ENCODE results near the gene ATG14.

GRCh38 chr14:55372825-55373224, 38.8 kb downstream of the ATG14 start:
- TF ChIP-seq EZH2phosphoT487 (IDR thresholded peaks at IDR 0.05; ENCODE audit: insufficient read depth, low read depth) (no peak), EZH2 (IDR thresholded peaks at IDR 0.05; ENCODE audit: insufficient read depth, poor library complexity, severe bottlenecking) (no peak)

Data from GM23248 (cell line).